ENCODE measurements around the gene TDRD5.
"Not testable (repeated sequence)": the region's sequence is repeated elsewhere in the genome, so short reads cannot be mapped to it uniquely, and the experiment has no call there.

TDRD5 gene

DNA sequence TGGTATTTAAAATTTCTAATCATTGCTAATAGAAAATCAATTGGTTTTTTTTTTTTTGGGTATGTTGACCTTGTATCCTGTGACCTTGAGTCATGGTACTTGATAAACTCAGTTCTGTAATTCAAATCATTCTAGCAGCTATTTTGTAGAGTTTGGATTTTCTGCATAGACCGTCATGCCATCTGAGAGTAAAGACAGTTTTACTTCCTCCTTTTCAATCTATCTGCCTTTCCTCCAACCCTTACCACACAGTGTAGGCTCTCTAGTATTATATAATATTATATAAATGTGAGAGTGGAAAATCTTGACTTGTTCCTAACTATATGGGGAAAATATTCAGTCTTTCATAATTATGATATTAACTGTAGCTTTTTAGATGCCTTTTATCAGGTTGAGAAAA lies 7.0 kb downstream of the TDRD5 start:
- no peak for DNase-seq (ENCODE audit: low read depth)

DNA sequence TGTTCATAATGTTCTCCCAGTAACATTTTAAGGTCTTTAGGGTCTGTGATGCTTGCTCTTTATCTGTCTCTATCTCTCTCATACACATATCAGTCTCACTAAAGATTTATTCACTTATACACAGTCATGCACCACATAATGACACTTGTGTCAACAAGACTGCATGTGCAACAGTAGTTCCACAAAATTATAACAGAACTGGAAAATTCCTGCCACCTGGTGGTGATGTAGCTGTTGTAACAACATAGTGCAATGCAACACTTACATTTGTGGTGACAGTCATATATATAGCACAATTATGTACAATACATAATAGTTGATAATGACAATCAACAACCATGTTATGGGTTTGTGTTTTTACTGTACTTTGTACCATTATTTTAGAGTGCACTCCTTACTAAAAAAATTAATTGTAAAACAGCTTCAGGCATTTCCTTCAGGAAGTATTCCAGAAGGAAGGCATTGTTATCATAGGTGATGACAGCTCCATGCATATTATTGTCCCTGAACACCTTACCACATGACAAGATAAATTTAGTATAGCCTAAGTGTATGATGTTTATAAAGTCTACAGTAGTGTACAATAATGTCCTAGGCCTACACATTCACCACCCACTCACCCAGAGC lies 8.1 kb downstream of the TDRD5 start:
- DNase-seq (ENCODE audit: low read depth) = peak; percentile 2

DNA sequence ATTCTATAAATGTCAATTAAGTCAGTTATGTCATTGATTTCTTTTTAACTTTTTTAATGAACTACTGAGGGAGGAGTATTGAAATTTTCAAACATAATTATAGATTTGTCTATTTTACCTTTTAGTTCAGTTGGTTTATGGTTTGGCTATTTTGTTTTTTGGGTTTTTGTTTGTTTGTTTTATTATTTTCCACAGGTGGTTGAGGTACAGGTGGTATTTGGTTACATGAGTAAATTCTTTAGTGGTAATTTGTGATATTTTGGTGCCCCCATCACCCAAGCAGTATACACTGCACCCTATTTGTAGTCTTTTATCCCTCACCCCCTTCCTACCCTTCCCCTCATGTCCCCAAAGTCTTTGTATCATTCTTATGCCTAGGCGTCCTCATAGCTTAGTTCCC lies 9.5 kb downstream of the TDRD5 start:
- DNase-seq (ENCODE audit: low read depth) = no peak

DNA sequence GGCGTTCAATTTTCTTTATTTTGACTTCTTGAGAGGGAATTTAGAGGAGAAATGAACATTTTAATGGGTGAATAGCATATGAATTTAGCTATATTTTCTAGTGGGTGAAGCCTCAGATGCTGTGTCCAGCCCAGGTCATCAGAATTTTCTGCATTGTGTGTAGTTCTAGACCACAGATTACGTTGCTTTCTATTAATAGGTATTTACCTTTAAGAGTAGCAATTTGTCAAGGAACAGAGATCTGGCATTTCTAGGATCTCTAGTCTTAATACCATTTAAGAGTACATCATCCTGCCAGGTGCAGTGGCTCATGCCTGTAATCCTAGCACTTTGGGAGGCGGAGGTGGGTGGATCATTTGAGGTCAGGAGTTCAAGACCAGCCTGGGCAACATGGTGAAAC lies 20.7 kb downstream of the TDRD5 start:
- DNase-seq (ENCODE audit: low read depth) = no peak

DNA sequence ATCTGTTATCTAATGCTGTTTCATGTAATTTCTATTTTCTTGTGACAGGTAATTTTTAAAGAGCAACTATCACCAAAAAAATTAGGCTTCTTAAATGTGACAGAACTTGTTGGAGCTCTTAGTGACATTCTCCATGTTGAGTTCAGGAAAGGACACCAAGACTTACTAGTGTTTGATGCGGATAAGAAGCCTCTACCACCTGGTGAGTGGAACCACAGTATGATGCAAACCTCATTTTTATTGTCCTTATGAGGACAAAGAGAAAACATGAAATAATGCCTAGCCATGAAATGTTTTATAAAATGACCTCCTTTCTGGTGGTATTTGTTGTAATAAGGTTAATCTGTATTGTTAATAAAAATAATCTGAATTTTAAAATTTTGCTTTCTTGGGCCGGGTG lies 39.1 kb downstream of the TDRD5 start:
- DNase-seq (ENCODE audit: low read depth) = no peak

DNA sequence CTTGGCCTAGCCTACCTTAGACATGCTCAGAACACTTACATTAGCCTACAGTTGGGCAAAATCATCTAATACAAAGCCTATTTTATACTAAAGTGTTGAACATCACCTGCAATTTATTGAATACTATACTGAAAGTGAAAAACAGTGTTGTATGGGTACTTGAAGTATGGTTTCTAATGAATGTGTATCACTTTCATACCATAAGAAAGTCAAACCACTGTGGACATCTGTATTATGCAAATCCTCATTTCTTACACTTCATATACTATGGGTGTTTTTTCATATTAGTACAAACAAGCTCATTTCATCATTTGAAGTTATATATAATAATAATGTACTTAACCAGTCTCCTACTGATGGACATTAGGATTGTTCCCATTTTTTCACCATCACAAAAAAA lies 41.2 kb downstream of the TDRD5 start:
- no peak for DNase-seq (ENCODE audit: low read depth)

DNA sequence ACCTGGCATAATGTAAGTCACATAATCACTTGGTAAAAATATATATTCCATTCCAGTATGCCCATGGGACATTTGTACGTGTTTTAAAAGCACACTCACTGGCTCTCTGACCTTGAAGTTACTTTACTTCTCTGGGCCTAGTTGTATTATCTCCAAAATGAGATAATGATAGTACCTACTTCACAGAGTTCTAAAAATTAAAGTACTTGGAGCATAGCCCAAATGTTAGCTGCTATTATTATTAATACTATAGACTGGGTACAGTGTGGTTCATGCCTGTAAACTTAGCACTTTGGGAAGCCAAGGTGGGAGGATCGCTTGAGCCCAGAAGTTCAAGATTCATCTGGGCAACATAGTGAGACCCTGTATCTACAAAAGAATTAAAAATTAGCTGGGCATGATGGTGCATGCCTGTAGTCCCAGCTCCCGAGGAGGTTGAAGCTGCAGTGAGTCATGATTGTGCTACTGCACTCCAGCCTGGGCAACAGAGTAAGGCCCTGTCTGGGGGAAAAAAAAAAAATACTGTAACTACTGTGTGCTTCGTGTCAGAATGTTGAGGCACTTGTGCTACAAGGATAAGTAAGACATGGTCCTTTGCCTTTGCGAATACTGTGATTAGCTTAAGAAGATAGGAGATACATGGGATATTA lies 45.7 kb downstream of the TDRD5 start:
- DNase-seq (ENCODE audit: low read depth) = no peak

DNA sequence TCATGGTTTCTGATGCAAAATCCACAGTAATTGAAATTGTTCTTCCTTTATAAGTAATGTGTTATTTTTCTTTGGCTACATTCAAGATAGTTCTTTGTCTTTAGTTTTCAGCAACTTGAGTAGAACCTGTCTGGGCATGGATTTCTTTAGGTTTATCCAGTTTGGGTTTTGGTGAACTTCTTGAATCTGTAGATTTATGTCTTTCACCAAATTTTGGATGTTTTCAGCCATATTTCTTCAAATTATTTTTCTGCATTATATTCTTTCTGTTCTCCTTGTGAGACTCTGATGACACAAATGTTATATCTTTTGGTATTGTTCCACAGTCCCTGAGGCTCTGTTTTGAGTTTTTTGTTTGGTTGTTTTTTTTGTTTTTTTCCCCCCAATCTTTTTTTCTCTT lies 69.4 kb downstream of the TDRD5 start:
- no peak for DNase-seq (ENCODE audit: low read depth)

DNA sequence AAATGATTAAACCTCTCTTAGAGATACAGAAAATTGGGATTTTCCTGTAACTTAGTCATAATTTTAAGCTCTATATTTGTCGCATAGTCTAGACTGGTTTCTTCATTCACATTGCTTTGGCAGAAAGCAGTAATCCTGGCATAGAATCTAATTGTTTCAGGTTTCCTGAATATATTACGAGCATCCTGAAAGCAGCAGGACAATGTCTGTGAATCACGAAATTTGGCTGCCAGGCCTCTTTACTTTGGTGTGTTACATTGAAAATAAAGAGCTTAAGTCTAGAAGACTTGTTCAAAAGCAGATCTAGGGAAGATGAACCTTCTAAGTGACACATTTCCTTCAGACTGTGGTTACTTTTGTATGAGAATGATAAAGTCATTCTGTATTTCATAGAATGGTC lies 72.2 kb downstream of the TDRD5 start:
- DNase-seq (ENCODE audit: low read depth) = no peak

DNA sequence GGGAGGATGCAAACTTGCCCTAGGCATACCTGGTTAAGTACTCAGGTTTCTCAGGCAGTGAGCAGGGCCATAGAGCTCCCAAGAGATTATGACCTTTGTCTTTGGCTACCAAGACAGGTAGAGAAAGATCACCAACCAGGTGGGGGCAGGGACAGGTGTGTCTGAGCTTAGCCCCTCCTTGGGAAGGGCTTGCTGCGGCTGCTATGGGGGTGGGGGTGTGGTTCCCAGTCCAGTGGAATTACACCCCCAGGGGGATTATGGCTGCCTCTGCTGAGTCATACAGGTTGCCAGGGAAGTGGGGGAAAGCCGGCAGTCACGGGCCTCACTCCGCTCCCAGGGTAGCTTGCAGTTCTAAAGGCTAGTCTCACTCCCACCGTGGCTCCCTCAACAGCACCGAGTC lies 86.2 kb downstream of the TDRD5 start:
- DNase-seq (ENCODE audit: low read depth) = no peak

DNA sequence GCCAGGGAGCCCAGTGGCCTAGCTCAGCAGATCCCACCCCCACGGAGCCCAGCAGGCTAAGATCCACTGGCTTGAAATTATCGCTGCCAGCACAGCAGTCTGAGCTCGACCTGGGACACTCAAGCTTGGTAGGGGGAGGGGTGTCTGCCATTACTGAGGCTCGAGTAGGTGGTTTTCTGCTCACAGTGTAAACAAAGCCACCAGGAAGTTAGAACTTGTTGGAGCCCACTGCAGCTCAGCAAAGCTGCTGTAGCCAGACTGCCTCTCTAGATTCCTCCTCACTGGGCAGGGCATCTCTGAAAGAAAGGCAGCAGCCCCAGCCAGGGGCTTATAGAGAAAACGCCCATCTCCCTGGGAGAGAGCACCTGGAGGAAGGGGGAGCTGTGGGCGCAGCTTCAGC lies 102.9 kb downstream of the TDRD5 start:
- DNase-seq (ENCODE audit: low read depth) = not testable (repeated sequence)

DNA sequence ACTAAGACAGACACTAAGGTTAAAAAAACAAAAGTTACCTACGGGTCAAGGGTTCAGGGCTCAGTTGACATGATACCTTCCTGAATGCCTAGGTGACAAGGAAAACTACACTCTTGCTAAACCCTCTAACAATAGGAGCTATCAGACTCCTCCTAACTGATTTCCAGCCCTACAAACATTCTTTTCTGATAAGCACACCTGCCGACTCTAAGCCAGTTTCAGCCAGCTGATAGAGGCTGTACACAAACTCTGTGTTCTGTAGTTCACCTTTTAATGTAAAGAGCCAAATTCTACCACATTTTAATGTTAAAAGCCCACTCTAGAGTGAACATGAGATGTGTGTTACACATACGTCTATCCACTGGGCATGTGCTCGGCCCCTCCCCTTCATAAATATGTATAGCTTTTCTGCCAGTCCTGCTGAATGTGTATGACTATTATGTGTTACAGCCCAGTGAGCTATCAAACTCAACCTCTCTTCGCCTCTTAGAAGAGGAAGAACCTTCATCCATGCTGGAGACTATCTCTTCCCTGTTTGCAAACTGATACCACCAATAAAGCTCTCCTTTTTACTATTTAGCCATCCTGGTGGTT lies 111.4 kb downstream of the TDRD5 start:
- DNase-seq (ENCODE audit: low read depth) = no peak

DNA sequence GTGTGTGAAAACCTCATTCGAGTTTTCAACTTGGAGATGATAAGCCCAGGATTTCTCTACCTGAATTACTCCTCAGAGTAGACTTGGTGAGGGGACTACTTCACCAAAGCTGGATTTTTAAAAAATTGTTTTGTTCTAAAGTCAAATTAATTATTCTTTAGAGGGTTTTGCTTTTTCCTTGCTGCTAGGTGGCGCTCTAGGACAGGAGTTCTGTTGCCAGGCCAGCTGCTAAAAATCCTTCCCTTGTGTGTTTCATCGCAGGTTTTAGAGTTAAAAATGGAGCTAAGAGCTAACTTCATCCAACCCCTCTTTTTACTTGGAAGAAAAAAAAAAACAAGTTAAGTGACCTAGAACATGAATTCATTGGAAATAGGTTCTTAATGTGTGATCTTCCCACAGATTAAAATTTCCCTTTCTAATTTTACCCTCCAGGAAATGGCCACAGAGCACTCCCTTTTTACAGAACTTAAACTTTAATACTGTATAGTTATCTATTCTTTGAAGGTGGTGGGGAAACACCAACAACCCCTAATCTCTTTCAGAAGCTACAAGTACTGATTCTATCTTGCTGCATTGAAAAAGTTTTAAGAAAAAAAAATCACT lies 114.8 kb downstream of the TDRD5 start:
- peak; percentile 11 for DNase-seq (ENCODE audit: low read depth)

DNA sequence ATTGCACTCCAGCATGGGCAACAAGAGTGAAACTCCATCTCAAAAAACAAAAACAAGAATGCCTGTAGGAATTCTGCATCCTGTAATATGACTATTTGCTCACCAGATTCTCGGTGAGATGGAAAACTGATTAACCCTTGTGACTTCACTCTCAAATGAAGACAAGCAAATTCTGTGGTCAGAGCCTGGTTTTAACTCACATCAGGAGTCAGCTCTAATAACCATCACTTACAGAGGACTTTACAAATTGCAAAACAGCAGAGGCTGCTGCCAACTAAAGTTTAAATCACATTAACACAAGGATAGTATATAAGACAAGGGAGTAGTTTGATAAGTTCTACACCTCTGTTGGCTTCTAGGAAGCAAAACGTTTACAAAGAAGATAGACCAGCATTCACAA lies 115.8 kb downstream of the TDRD5 start:
- DNase-seq (ENCODE audit: low read depth) = no peak

DNA sequence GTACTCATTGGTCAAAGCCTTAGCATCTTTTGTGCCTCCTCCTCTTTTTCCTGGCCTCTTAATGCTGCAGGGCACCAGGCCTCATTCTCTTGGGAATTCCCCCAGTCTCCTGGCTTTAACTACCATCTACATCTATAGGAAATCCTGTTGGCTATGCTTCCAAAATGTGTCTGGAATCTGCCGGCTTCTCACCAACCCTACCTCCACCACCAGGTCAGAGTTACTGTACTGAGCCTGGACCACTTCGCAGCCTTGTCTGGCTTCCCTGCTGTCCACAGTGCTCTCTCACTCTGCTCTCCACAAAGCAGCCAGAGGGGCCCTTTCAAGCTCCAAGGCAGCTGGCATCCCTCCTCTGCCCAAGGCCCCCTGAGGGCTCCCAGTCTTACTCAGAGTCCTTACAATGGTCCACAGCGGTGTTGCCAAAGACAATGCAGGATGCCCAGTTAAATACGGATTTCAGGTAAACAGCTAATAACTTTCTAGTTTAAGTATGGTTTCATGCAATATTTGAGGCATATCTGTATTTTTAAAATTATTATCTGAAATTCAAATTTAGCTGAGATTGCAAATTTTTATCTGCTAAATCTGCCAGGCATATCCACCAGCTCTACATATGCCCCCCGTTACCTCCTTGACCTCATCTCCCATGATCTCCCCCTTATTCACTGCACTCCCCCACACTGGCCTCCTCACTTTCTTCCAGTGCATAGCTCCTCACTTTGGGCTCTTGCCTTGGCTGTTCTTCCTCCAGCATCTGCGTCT lies 117.0 kb downstream of the TDRD5 start:
- DNase-seq (ENCODE audit: low read depth) = no peak

DNA sequence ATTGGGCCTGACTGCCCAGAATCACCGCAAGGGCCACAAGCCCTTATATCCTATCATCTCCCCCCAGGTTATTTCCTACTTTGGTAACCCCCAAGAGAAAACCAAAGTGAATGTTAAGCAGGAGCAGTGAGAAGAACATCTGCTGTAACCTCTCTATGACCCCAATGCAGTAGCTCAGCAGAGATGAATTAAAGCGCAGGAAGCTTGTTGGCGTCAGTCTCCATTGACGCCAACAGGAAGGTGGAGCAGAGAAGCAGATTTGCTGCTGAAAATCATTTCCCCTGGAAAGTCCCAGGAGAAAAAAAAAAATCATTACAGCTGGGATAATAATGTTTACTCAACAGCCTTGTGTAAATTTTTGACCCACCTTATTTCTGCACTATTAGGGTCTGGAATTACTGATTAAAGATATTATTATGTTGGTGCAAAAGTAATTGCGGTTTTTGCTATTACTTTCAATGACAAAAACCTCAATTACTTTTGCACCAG lies 118.3 kb downstream of the TDRD5 start:
- DNase-seq (ENCODE audit: low read depth) = no peak

DNA sequence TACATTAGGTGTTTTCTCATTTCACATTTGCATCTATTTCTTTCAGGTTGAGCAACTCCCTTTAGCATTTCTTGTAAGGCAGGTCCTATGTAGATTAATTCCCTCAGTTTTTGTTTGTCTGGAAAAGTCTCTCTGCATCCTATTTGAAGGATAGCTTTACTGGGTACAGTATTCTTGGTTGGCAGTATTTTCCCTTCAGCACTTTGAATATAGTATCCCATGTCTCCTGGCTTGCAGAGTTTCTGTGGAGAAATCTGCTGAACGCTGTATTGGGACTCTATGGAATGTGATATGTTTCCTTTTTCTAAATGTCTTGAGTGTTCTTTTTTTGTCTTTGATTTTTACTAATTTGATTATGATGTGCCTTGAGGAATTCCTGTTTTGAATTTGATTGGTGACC lies 122.5 kb downstream of the TDRD5 start:
- no peak for DNase-seq (ENCODE audit: low read depth)

DNA sequence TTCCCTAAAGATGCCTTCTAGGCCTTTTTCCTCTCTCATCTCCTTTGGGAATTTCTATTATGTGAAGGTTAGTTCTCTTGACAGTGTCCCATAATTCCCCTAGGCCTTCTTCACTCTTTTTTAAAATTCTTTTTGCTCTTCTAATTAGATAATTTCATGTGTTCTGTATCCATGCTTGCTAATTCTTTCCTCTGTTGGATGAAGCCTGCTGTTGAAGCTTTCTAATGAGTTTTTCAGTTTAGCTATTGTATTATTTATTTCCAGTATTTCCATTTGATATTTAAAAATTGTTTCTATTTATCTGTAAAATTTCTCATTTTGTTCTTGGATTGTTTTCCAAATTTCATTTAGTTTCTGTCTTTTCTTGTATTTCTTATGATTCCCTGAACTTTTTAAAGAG lies 123.0 kb downstream of the TDRD5 start:
- DNase-seq (ENCODE audit: low read depth) = no peak

DNA sequence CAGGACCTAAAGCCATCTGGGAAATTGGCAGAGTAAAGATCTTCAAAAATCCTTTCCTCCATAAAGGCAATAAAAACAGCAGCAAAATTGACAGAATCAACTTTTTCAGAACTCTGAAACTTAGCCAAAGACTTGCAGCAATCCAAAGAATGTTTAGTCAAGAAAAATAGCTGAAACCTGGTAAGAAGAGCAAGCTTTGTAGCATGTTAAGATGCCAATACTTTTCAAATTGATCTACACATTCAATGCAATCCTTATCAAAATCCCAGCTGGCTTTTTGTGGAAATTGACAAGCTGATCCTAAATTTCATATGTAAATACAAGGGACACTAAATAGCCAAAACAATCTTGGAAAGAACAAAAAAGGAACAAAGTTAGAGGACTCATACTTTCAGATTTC lies 127.6 kb downstream of the TDRD5 start:
- no peak for DNase-seq (ENCODE audit: low read depth)

DNA sequence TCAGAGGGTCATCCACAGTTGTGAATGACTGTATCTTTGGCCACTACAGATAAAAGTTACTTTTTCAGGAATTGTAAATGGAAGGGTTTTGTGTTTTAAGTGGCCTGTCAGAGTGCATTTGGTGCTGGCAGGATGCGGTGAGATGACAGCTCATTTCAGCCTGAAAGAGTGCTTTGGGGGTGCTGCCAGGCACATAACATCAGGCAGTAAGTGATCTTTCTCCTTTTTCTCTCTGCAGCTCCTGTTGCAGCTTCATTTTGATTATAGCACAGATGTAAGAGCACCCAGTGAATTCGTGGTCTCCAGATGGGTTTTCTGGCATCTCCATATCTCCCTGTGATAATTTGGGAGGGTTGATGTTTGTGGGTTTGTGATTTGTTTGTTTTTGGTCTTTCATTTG lies 136.6 kb downstream of the TDRD5 start:
- DNase-seq (ENCODE audit: low read depth) = no peak

DNA sequence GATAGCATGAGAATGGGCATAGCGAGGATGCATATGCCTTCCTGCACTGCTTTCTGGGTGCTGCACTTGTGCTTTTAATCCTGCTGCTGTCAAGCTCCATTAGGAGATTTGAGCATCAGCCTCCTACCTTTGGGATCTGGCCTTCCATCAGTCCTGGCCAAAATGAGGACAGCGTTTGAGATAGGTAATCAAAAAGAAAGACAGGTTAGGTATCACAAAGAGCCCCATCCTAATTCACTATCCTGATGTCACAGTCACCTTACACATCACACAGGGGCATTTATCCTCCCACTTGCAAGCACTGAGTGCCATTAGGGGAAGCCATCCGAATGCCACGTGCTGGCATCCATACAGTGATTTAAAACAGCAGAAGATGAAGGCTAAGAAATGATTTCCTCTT lies 138.2 kb downstream of the TDRD5 start:
- no peak for DNase-seq (ENCODE audit: low read depth)

DNA sequence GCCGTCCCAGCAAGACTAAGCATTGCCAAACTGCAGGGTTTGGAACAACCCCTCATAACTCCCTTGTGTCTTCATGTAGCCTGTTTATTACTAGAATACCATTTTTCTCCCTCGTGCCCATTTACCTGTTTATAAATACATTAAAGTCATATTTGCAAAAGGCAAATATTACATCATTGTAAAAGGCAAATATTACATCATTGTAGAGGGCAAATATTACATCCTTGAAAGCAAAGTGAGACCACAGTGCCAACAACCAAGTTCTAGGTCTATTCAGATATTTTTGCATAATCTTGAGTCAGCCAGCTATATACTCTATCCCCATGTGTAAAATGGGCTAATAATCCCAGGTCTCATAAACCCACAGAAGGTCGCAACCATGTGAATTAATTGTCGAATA lies 140.0 kb downstream of the TDRD5 start:
- no peak for DNase-seq (ENCODE audit: low read depth)

Measured in HS-5 (cell line).